Central memory CD8-positive, alpha-beta T cell (primary cell): ENCODE results near the gene CDC42EP5.
A peak's percentile ranks its signal among the peaks of the same experiment; 100 is the strongest.

ENCODE experiments used
- ATAC-seq: fragments of 150-1000 bp; cut with Tn5 transposase; replicated peaks from 2 replicates; pipeline ENCODE4 v1.10.0; 2022; ENCODE audit warnings: mild to moderate bottlenecking, moderate FRiP score, moderate number of reproducible peaks; ENCODE audit not compliant: poor library complexity, severe bottlenecking; ENCODE audit errors: extremely low read depth
- DNase-seq, 2 donors: peaks; one replicate each; pipeline ENCODE4 v3.0.0; 2021; ENCODE audit warnings: low spot score in 2 of 2
- H3K27ac Mint-ChIP-seq: one replicate; pipeline ENCODE4 v1.8.0; 2022; ENCODE audit warnings: low read depth, mild to moderate bottlenecking, moderate library complexity, mixed read lengths
- H3K27me3 Mint-ChIP-seq: one replicate; pipeline ENCODE4 v1.8.0; 2022; ENCODE audit warnings: mixed read lengths
- H3K36me3 Mint-ChIP-seq: one replicate; pipeline ENCODE4 v1.8.0; 2022; ENCODE audit warnings: mild to moderate bottlenecking, moderate library complexity, mixed read lengths; ENCODE audit not compliant: insufficient read depth
- H3K4me1 Mint-ChIP-seq: one replicate; pipeline ENCODE4 v1.8.0; 2022; ENCODE audit warnings: mixed read lengths
- H3K4me3 Mint-ChIP-seq: one replicate; pipeline ENCODE4 v1.8.0; 2022; ENCODE audit warnings: mild to moderate bottlenecking, moderate library complexity, mixed read lengths
- H3K9me3 Mint-ChIP-seq: one replicate; pipeline ENCODE4 v1.8.0; 2022; ENCODE audit warnings: mixed read lengths

CDC42EP5 gene

DNA sequence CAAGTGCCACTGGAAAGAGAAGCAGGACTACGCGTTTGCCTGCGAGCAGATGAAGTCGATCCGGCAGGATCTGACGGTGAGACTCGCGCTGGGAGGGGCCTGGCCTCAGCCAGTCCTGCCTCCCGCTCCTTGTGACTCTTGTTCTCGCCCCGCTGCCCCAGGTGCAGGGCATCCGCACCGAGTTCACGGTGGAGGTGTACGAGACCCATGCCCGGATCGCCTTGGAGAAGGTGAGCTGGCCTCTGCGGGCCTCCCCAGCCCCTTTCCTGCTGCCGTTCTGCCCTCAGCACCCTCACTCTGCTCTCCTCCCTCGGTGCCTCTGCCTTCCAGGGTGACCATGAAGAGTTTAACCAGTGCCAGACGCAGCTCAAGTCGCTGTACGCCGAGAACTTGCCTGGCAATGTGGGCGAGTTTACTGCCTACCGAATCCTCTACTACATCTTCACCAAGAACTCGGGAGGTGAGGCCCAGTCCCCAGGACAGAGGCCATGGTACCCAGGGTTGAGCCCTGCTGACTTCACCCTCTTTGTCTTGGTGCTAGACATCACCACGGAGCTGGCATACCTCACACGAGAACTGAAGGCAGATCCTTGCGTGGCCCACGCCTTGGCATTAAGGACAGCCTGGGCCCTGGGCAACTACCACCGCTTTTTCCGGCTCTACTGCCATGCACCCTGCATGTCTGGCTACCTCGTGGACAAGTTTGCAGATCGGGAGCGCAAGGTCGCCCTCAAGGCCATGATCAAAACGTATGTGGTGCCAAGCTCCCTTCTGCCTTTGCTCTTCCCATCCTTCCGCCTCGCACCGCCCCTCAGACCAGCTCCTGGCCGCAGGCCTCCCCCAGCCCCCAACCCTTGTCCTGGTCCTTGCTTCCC is 15.1 kb downstream of the CDC42EP5 start:
- H3K4me1 Mint-ChIP-seq, result peaks cover 35% of the 10 kb centered on the region
- H3K36me3 Mint-ChIP-seq, result peaks cover 88% of the 10 kb centered on the region
- H3K27me3 Mint-ChIP-seq, result no peaks in the 10 kb centered on the region
- H3K4me3 Mint-ChIP-seq, result peak overlapping the region; percentile 31
- no peaks in the 10 kb centered on the region for H3K9me3 Mint-ChIP-seq
- DNase-seq, result no peak
- ATAC-seq, result no peak
- H3K27ac Mint-ChIP-seq, result peak overlapping the region; percentile 88

DNA sequence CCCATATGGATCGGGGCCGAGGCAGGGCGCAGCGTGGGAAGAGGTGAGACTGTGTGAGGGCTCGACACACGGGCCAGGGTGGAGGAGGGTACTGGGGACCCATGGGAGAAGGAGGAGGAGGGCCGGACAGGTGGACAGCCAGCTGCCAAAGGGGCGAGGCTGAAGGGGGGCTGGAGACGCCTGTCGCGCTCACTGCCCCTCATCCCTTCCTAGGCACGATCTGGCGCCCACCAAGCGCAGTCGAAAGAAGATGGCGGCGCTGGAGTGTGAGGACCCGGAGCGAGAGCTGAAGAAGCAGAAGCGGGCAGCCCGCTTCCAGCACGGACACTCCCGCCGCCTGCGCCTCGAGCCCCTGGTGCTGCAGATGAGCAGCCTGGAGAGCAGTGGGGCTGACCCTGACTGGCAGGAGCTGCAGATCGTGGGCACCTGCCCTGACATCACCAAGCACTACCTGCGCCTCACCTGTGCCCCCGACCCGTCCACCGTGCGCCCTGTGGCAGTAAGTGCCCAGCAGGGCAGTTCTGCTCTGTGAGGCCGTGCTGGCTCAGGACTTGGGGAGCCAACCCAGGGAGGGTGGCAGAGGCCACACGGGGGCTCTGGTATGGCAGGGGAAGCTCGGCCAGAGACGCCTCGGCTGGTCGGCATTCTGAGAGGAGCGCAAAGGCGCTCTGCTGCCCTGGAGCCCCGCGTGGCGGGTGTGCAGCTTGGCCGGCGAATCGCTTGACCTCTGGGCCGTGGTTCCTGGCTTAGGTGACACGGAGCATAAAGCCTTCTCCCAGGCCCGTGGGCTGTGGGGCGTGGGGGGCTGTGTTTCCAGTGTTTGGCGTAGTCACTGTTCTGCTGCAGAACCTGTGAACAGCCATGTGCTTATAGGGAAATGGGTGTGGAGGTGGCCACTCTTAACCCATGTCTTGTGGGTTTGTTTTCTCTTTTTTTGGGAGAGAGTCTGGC is 16.4 kb downstream of the CDC42EP5 start:
- H3K36me3 Mint-ChIP-seq, result peaks cover 88% of the 10 kb centered on the region
- no peak overlapping the region for H3K4me3 Mint-ChIP-seq
- H3K27ac Mint-ChIP-seq, result peak overlapping the region; percentile 8
- no peak for DNase-seq
- H3K4me1 Mint-ChIP-seq, result peaks cover 38% of the 10 kb centered on the region
- H3K9me3 Mint-ChIP-seq, result no peaks in the 10 kb centered on the region
- no peak for ATAC-seq
- no peaks in the 10 kb centered on the region for H3K27me3 Mint-ChIP-seq

GRCh38 chr19:54455786-54456422 is 17.2 kb downstream of the CDC42EP5 start:
- Mint-ChIP-seq H3K27me3 (no peaks in the 10 kb centered on the region), H3K9me3 (no peaks in the 10 kb centered on the region), H3K36me3 (peaks cover 88% of the 10 kb centered on the region), H3K4me1 (peaks cover 41% of the 10 kb centered on the region), H3K27ac (peak overlapping the region; percentile 69), H3K4me3 (no peak overlapping the region)
- ATAC-seq (no peak), DNase-seq (no peak)

DNA sequence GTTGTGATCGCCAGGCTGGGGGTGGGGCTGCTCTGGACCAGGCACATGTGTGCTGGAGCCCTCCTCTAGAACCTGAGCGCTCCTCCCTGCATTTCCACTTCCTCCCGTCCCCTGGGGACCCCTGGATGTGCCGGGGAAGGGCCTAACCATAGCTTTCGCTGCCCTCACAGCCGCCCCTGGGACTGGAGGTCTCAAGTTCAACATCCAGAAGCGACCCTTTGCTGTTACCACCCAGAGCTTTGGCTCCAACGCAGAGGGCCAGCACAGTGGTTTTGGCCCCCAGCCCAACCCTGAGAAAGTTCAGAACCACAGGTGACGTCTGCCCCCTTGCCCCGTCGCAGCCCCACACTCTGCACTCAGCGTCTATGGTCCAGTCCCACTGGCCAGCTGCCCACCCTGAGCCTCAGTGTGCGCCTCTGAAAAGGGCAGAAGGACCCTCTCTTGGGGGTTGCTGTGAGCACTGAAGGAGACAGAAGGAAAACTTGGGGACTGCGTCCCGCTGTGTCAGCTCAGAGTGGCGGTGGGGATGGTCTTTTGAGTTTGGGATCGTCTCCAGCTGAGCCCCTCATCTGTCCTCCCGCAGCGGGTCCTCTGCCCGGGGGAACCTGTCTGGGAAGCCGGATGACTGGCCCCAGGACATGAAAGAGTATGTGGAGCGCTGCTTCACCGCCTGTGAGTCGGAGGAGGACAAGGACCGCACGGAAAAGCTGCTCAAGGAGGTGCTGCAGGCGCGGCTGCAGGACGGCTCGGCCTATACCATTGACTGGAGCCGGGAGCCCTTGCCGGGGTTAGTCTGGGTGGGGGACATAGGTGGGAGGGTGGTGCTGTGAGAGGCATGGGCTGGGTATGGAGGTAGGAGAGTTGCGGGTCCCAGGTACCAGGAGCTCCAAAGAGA is 18.1 kb downstream of the CDC42EP5 start:
- no peak for DNase-seq
- Mint-ChIP-seq H3K4me1 (peaks cover 49% of the 10 kb centered on the region), H3K36me3 (peaks cover 90% of the 10 kb centered on the region), H3K27ac (peak overlapping the region; percentile 69), H3K4me3 (peak overlapping the region; percentile 36), H3K9me3 (no peaks in the 10 kb centered on the region), H3K27me3 (no peaks in the 10 kb centered on the region)
- no peak for ATAC-seq

DNA sequence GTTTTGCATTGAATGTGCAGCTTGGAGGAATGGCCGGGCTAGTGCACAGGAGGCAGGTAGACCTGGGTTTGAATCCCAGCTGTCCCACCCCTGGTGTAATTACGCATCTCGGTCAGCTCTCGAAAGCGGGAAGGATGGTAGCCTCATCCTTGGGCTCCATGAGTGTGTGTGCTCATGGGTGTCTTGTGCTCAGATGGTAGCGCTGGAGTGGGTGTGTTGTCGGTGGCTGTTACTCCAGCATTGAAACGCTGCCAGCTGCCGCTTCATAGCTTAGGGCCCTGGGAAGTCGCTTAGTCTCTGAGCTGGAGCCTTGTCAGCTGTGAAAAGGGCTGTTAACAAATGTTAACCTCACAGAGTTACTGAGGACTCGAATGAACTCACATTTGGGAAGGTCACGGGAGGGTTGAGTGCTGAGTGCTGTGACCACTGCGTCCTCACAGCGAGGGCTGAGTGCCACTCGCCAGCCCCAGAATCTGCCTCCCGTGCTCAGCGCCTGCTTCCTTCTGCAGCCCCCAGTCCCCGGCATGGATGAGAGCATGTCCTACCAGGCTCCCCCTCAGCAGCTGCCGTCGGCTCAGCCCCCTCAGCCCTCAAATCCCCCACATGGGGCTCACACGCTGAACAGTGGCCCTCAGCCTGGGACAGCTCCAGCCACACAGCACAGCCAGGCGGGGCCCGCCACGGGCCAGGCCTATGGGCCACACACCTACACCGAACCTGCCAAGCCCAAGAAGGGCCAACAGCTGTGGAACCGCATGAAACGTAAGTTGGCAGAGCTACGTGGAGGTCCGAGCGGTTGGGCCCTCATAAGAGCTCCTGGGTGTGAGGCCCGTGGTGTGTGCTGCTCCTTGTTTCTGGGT is 18.9 kb downstream of the CDC42EP5 start:
- no peak overlapping the region for H3K4me3 Mint-ChIP-seq
- ATAC-seq (no peak), DNase-seq (no peak)
- no peak overlapping the region for H3K27ac Mint-ChIP-seq
- H3K27me3 Mint-ChIP-seq, result no peaks in the 10 kb centered on the region
- peaks cover 90% of the 10 kb centered on the region for H3K36me3 Mint-ChIP-seq
- H3K9me3 Mint-ChIP-seq, result no peaks in the 10 kb centered on the region
- H3K4me1 Mint-ChIP-seq, result peaks cover 46% of the 10 kb centered on the region

- Mint-ChIP-seq H3K4me3 (no peak overlapping the region), H3K27ac (no peak overlapping the region), H3K9me3 (no peaks in the 10 kb centered on the region), H3K27me3 (no peaks in the 10 kb centered on the region), H3K4me1 (peaks cover 48% of the 10 kb centered on the region), H3K36me3 (peaks cover 88% of the 10 kb centered on the region)
- ATAC-seq (no peak), DNase-seq (no peak)
Measured at GRCh38 chr19:54452626-54453025, 20.5 kb downstream of the CDC42EP5 start.

DNA sequence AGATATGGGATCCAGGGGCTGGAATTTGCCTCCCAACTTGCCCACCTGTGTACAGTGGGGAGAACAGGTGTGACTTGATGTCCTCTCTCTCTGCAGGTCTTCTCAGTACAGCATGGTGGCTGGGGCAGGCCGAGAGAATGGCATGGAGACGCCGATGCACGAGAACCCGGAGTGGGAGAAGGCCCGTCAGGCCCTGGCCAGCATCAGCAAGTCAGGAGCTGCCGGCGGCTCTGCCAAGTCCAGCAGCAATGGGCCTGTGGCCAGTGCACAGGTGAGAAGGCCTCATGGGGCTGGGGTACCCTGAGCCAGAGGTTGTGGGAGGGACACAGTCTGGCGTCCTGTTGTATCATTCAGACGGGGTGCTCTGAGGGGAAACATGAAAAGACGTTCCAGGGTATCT is 21.1 kb downstream of the CDC42EP5 start:
- Mint-ChIP-seq H3K27me3 (no peaks in the 10 kb centered on the region), H3K4me1 (peaks cover 52% of the 10 kb centered on the region), H3K36me3 (peaks cover 83% of the 10 kb centered on the region), H3K27ac (peak overlapping the region; percentile 38), H3K4me3 (no peak overlapping the region), H3K9me3 (no peaks in the 10 kb centered on the region)
- no peak for ATAC-seq
- DNase-seq, result no peak

- H3K36me3 Mint-ChIP-seq, result peaks cover 79% of the 10 kb centered on the region
- H3K4me1 Mint-ChIP-seq, result peaks cover 53% of the 10 kb centered on the region
- DNase-seq (no peak), ATAC-seq (no peak)
- H3K27me3 Mint-ChIP-seq, result no peaks in the 10 kb centered on the region
- peak overlapping the region; percentile 96 for H3K4me3 Mint-ChIP-seq
- H3K9me3 Mint-ChIP-seq, result no peaks in the 10 kb centered on the region
- H3K27ac Mint-ChIP-seq, result peak overlapping the region; percentile 99
Measured at GRCh38 chr19:54451331-54451871, 21.7 kb downstream of the CDC42EP5 start.

- Mint-ChIP-seq H3K27me3 (no peaks in the 10 kb centered on the region), H3K36me3 (peaks cover 76% of the 10 kb centered on the region), H3K9me3 (no peaks in the 10 kb centered on the region), H3K27ac (peak overlapping the region; percentile 99), H3K4me3 (peak overlapping the region; percentile 96), H3K4me1 (peaks cover 53% of the 10 kb centered on the region)
- DNase-seq, result no peak
- peak; percentile 0 for ATAC-seq
Measured at GRCh38 chr19:54449701-54450069, 23.4 kb downstream of the CDC42EP5 start.

DNA sequence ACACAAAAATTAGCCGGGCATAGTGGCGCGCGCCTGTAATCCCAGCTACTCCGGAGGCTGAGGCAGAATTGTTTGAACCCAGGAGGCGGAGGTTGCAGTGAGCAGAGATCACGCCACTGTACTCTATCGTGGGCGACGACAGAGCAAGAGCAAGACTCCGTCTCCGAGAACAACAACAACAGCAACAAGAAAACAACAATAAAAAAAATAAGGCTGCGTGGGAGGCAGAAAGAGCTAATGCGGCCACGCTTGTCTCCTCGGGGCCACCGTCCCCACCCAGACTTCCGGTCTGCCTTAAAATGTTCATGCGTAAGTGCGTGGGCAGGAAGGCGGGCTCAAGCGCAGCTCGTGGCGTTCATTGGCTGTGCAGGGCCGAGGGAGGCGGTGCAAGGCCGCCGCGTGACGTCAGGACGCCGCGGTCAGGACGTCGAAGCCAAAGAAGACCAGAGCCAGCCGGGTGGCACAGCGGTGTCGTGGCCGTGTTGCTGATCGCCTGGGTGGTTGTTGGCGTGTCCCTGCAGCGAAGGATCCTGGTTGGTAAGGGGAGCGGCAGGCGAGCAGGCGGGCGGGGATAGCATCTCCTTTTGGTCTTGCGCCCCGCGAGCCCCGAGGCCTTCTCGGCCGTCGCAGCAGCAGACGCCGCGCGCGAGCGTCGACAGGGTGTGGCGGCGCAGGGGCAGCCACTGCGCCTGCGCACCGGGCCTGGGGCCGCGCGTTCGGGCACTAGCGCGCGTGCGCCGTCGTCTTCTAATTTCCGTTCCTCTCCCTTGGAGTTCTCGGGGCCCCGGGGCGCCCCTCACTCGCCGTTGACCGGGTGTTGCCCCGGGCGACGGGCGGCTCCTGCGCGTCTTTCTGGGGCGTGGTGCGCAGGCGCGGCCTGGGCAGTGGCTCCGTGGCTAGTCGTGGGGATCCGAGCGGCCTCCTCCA is 24.1 kb downstream of the CDC42EP5 start, which contains the start of gene LENG8:
Gene LENG8 (plus strand): TSS at position 426 of the 927 bp plus-strand sequence. CDS start 2,146 bp downstream, outside the sequence.
- Mint-ChIP-seq H3K36me3 (peaks cover 74% of the 10 kb centered on the region), H3K4me1 (peaks cover 53% of the 10 kb centered on the region), H3K9me3 (no peaks in the 10 kb centered on the region), H3K4me3 (peak within 1 kb of the TSS; percentile 96), H3K27me3 (no peaks in the 10 kb centered on the region), H3K27ac (peak within 1 kb of the TSS; percentile 99)
- peak; percentile 93 for ATAC-seq
- peak; percentile 95 to 98 for DNase-seq
